ENCODE measurements around the gene CAPN15.

- TF ChIP-seq EHMT2 (IDR thresholded peaks at IDR 0.05; ENCODE audit: low read depth) (no peak), CTCF (IDR thresholded peaks at IDR 0.05) (no peak), MAX (IDR thresholded peaks at IDR 0.05) (no peak), BCL3 (IDR thresholded peaks at IDR 0.05) (no peak), MYC (IDR thresholded peaks at IDR 0.05; ENCODE audit: borderline replicate concordance, low read length) (no peak), TP53 (CRISPR knock-in tag; IDR thresholded peaks at IDR 0.05) (no peak), RFX5 (IDR thresholded peaks at IDR 0.05) (no peak), EP300 (IDR thresholded peaks at IDR 0.05) (no peak), CEBPB (IDR thresholded peaks at IDR 0.05) (no peak)
- TF ChIP-seq, protein P1, sequence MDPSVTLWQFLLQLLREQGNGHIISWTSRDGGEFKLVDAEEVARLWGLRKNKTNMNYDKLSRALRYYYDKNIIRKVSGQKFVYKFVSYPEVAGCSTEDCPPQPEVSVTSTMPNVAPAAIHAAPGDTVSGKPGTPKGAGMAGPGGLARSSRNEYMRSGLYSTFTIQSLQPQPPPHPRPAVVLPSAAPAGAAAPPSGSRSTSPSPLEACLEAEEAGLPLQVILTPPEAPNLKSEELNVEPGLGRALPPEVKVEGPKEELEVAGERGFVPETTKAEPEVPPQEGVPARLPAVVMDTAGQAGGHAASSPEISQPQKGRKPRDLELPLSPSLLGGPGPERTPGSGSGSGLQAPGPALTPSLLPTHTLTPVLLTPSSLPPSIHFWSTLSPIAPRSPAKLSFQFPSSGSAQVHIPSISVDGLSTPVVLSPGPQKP (IDR thresholded peaks at IDR 0.05; ENCODE audit: low read depth, low read length): no peak
Measured at GRCh38 chr16:534856-535445, 7.4 kb downstream of the CAPN15 start.
